ENCODE data around the gene TSC2.

DNA sequence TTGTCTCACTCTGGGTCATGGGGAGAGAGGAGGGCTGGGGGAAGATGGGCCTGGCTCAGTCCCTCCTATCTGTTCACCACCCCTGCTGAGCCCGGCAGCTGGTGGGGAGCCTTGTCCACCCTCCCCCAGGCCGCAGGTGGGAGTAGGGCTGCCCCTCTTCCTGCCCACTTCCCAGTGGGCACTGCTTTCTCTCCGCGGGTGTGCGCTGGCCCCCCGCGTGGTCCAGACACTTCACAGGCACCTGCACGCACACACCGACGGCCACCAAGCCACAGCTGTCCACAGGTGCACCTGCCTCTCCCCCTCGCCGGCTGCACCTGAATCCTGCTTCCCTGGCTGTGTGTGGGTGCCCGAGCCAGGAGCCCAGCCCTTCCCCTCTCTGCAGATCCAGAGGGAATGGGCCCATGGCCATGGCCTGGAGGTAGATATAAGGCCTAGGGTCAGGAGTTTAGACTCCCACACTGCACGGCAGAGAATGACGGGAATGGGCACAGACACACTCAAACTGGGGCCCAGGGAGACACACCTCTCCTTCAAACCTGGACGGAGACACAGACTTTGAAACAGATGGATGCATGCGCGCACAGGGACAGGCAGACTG is 19.1 kb upstream of the TSC2 start:
- TF ChIP-seq POLR2A (IDR thresholded peaks at IDR 0.05) = no peak
- TF ChIP-seq, protein P1, sequence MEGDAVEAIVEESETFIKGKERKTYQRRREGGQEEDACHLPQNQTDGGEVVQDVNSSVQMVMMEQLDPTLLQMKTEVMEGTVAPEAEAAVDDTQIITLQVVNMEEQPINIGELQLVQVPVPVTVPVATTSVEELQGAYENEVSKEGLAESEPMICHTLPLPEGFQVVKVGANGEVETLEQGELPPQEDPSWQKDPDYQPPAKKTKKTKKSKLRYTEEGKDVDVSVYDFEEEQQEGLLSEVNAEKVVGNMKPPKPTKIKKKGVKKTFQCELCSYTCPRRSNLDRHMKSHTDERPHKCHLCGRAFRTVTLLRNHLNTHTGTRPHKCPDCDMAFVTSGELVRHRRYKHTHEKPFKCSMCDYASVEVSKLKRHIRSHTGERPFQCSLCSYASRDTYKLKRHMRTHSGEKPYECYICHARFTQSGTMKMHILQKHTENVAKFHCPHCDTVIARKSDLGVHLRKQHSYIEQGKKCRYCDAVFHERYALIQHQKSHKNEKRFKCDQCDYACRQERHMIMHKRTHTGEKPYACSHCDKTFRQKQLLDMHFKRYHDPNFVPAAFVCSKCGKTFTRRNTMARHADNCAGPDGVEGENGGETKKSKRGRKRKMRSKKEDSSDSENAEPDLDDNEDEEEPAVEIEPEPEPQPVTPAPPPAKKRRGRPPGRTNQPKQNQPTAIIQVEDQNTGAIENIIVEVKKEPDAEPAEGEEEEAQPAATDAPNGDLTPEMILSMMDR (IDR thresholded peaks at IDR 0.05) = no peak
